Endothelial cell of umbilical vein (primary cell): ENCODE data around the gene WDR31. TPM values are rescaled to one million over a fixed set of nuclear protein-coding genes. Genes with fewer than 3 reads are reported as not detected.

ENCODE experiments used
- BruUV-seq: library from RNA; stranded (reverse); fragments of 400-500 nt; replicated peaks from 2 replicates; lab custom pipeline; 2021; lab: Mats Ljungman, UMichigan
- CTCF ChIA-PET: fragments of 300-600, 350-600 bp; sonication (Branson Sonifier 250); formaldehyde crosslinking; loops from one replicate; lab custom pipeline; 2021; ENCODE audit warnings: antibody characterized with exemption, inconsistent platforms; lab: Charles Lee
- POLR2A ChIA-PET: fragments of 300-600, 350-600 bp; sonication (Branson Sonifier 250); formaldehyde crosslinking; loops from one replicate; lab custom pipeline; 2021; ENCODE audit warnings: antibody characterized with exemption, inconsistent platforms; lab: Charles Lee
- DNase-seq: peaks from one replicate; pipeline ENCODE4 v3.0.0-alpha.2; 2011; ENCODE audit warnings: low read depth, low spot score
- FAIRE-seq: peaks from 2 replicates; lab custom pipeline; 2011; peaks lifted over from hg19 to GRCh38; lab: Jason Lieb, UNC
- H2AFZ ChIP-seq: 2 replicates; pipeline ENCODE4 v1.6.0; 2012; ENCODE audit warnings: low read depth, low read length, control low read depth, inconsistent platforms
- H3K27ac ChIP-seq: 2 replicates; pipeline ENCODE4 v1.5.1; 2011; ENCODE audit warnings: low read depth, mild to moderate bottlenecking, control low read depth, low read length, moderate library complexity; ENCODE audit not compliant: insufficient read depth
- H3K27me3 ChIP-seq, 2 experiments: 2 replicates each; pipeline versions ENCODE4 v1.6.0 to v1.6.1; 2011; ENCODE audit warnings: low read length in 2 of 2, mixed read lengths in 1 of 2; ENCODE audit not compliant: control insufficient read depth in 2 of 2, insufficient read depth in 2 of 2
- H3K36me3 ChIP-seq, 2 experiments: 2 replicates in 1 of 2; 3 replicates in 1 of 2; pipeline ENCODE4 v1.5.1; 2011; ENCODE audit warnings: low read length in 2 of 2, mild to moderate bottlenecking in 1 of 2, moderate library complexity in 1 of 2; ENCODE audit not compliant: control insufficient read depth in 2 of 2, insufficient read depth in 2 of 2; ENCODE audit errors: extremely low read depth in 1 of 2
- H3K4me1 ChIP-seq: 3 replicates; pipeline ENCODE4 v1.5.1; 2011; ENCODE audit warnings: mild to moderate bottlenecking, low read length; ENCODE audit not compliant: control insufficient read depth, insufficient read depth; ENCODE audit errors: extremely low read depth
- H3K4me2 ChIP-seq: 2 replicates; pipeline ENCODE4 v1.6.1; 2011; ENCODE audit warnings: low read length, control low read depth, mixed read lengths; ENCODE audit not compliant: insufficient read depth
- H3K4me3 ChIP-seq, 3 experiments: fragments of 200-600 bp in 1 of 3; sonication (generic), shearing (Covaris generic) in 1 of 3; replicated peaks in 1 of 3; 2 replicates each; pipeline ENCODE4 v1.5.1; 2011 to 2016; ENCODE audit warnings: control low read depth in 3 of 3, low read length in 3 of 3, mild to moderate bottlenecking in 2 of 3, inconsistent platforms in 1 of 3, low read depth in 1 of 3, moderate library complexity in 1 of 3; ENCODE audit not compliant: insufficient read depth in 1 of 3
- H3K79me2 ChIP-seq: 2 replicates; pipeline ENCODE4 v1.6.0; 2012; ENCODE audit warnings: low read length, inconsistent platforms; ENCODE audit not compliant: control insufficient read depth, insufficient read depth
- H3K9ac ChIP-seq: replicated peaks from 2 replicates; pipeline ENCODE3; 2011; ENCODE audit warnings: low read length, control low read depth; ENCODE audit not compliant: insufficient read depth; ENCODE audit errors: extremely low read depth
- H3K9me1 ChIP-seq: replicated peaks from 3 replicates; pipeline ENCODE4 v1.6.0; 2011; ENCODE audit warnings: mild to moderate bottlenecking, low read length; ENCODE audit not compliant: control insufficient read depth, insufficient read depth; ENCODE audit errors: extremely low read depth
- H3K9me3 ChIP-seq: replicated peaks from 2 replicates; pipeline ENCODE4 v1.5.1; 2012; ENCODE audit warnings: low read length, inconsistent platforms; ENCODE audit not compliant: control insufficient read depth, insufficient read depth
- H4K20me1 ChIP-seq: replicated peaks from 2 replicates; pipeline ENCODE3; 2011; ENCODE audit warnings: mild to moderate bottlenecking, low read length; ENCODE audit not compliant: control insufficient read depth, insufficient read depth; ENCODE audit errors: extremely low read depth
- EZH2 ChIP-seq: IDR thresholded peaks from 2 replicates; pipeline ENCODE4 v1.6.1; 2012; ENCODE audit warnings: borderline replicate concordance, low read depth, mild to moderate bottlenecking, moderate library complexity, low read length, inconsistent platforms; ENCODE audit not compliant: severe bottlenecking
- FOS ChIP-seq: IDR thresholded peaks from 2 replicates; pipeline ENCODE4 v1.6.1; 2011; ENCODE audit warnings: mild to moderate bottlenecking, low read length, moderate library complexity, borderline replicate concordance; ENCODE audit not compliant: insufficient read depth
- GATA2 ChIP-seq: IDR thresholded peaks from 2 replicates; pipeline ENCODE4 v1.7.0; 2011; ENCODE audit warnings: low read depth, mild to moderate bottlenecking, moderate library complexity, mixed read lengths, low read length; ENCODE audit not compliant: insufficient read length, insufficient read depth
- JUN ChIP-seq: IDR thresholded peaks from 2 replicates; pipeline ENCODE4 v1.6.1; 2011; ENCODE audit warnings: borderline replicate concordance, low read depth; ENCODE audit not compliant: insufficient read length, insufficient read depth
- MAX ChIP-seq: IDR thresholded peaks from 2 replicates; pipeline ENCODE4 v1.6.1; 2011; ENCODE audit not compliant: insufficient read depth, insufficient read length
- MYC ChIP-seq: IDR thresholded peaks from one replicate; pipeline ENCODE4 v1.6.1; 2011; ENCODE audit warnings: mild to moderate bottlenecking, low read depth, low read length
- POLR2A ChIP-seq: IDR thresholded peaks from 2 replicates; pipeline ENCODE4 v1.6.1; 2012; ENCODE audit warnings: low read depth, mild to moderate bottlenecking, control low read depth, low read length
- POLR2AphosphoS5 ChIP-seq: IDR thresholded peaks from 2 replicates; pipeline ENCODE4 v1.6.1; 2012; ENCODE audit warnings: low read depth, mild to moderate bottlenecking, control low read depth, low read length, moderate library complexity; ENCODE audit not compliant: insufficient read depth
- dilution Hi-C: fragments of 300-500 bp; cut with MboI; formaldehyde crosslinking; loops from one replicate; pipeline ENCODE4 v1.15.0; 2019; ENCODE audit warnings: low sequenced_read_pairs; ENCODE audit not compliant: extremely low pct_ligation_motif_present
- intact Hi-C: fragments of 100-400 bp; cut with micrococcal nuclease; formaldehyde crosslinking; loops from one replicate; pipeline ENCODE4 v1.10.0; 2022
- polyA plus RNA-seq, 4 experiments: library from polyadenylated mRNA; depleted of rRNA in 3 of 4; stranded (reverse) in 3 of 4; unstranded in 1 of 4; fragments of >200 nt; gene quantifications; 2 replicates each; pipeline versions ENCODE4 v1.2.1 to v1.2.3, GENCODE V29; 2011 to 2012; ENCODE audit warnings: missing spikeins in 1 of 4
- total RNA-seq: library from RNA; stranded (reverse); gene quantifications from 2 replicates; pipeline ENCODE4 v1.2.3, GENCODE V29; 2021
- TF ChIP-seq, protein P1 (sequence below), 2 donors: IDR thresholded peaks; 1 replicate in 1 of 2; 2 replicates in 1 of 2; pipeline ENCODE4 v1.5.1; 2011; ENCODE audit warnings: low read length in 2 of 2, mild to moderate bottlenecking in 2 of 2, moderate library complexity in 2 of 2, control low read depth in 1 of 2, inconsistent platforms in 1 of 2, low read depth in 1 of 2; ENCODE audit not compliant: insufficient read depth in 1 of 2; ENCODE audit errors: extremely low read depth in 1 of 2

Gene WDR31
- total and polyA plus RNA-seq, 2 donors (not counting 3 experiments of a cell fraction or from before 2014, with no cell fraction given), result 0.22 to 1.00 TPM

GRCh38 chr9:113331780-113332179 lies 8.3 kb downstream of the WDR31 start:
- intact Hi-C loops (no loop called here), dilution Hi-C loops (no loop called here)
- Histone ChIP-seq H3K27ac (no peak overlapping the region), H3K4me2 (no peak overlapping the region), H3K9me3 (no peaks in the 10 kb centered on the region), H3K4me1 (no peaks in the 10 kb centered on the region), H4K20me1 (no peaks in the 10 kb centered on the region), H3K9me1 (no peaks in the 10 kb centered on the region), H3K4me3 (no peak overlapping the region), H3K27me3 (peaks cover 0 to 5% of the 10 kb centered on the region in 2 experiments), H3K79me2 (no peaks in the 10 kb centered on the region), H2AFZ (no peak overlapping the region), H3K9ac (no peak overlapping the region), H3K36me3 (no peaks in the 10 kb centered on the region)
- no TSS peak for BruUV-seq
- POLR2A ChIA-PET, result interaction anchor here (0.6 kb wide), 1 partner anchor 80 kb away, joined by 4 read pairs; no protein-coding TSS in a partner anchor
- FAIRE-seq, result no peak
- DNase-seq, result no peak
- CTCF ChIA-PET, result no interaction called here
- TF ChIP-seq POLR2AphosphoS5, result no peak
- no peak for TF ChIP-seq FOS
- TF ChIP-seq MYC, result no peak
- TF ChIP-seq EZH2, result no peak
- no peak for TF ChIP-seq GATA2
- no peak for TF ChIP-seq POLR2A
- no peak for TF ChIP-seq JUN
- TF ChIP-seq, protein P1, sequence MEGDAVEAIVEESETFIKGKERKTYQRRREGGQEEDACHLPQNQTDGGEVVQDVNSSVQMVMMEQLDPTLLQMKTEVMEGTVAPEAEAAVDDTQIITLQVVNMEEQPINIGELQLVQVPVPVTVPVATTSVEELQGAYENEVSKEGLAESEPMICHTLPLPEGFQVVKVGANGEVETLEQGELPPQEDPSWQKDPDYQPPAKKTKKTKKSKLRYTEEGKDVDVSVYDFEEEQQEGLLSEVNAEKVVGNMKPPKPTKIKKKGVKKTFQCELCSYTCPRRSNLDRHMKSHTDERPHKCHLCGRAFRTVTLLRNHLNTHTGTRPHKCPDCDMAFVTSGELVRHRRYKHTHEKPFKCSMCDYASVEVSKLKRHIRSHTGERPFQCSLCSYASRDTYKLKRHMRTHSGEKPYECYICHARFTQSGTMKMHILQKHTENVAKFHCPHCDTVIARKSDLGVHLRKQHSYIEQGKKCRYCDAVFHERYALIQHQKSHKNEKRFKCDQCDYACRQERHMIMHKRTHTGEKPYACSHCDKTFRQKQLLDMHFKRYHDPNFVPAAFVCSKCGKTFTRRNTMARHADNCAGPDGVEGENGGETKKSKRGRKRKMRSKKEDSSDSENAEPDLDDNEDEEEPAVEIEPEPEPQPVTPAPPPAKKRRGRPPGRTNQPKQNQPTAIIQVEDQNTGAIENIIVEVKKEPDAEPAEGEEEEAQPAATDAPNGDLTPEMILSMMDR (IDR thresholded peaks at IDR 0.05; ENCODE audit: extremely low read depth in 1 of 2, insufficient read depth in 1 of 2, low read depth in 1 of 2, low read length in 2 of 2), result no peak
- TF ChIP-seq MAX, result no peak
